GM19372 (cell line): ENCODE results near the gene RALY.

Experiments
- ATAC-seq: cut with Tn5 transposase; IDR thresholded peaks from one replicate; pipeline ENCODE4 v1.9.1; 2021; ENCODE audit warnings: mild to moderate bottlenecking, low read depth, moderate library complexity; ENCODE audit not compliant: unreplicated experiment

RALY gene

GRCh38 chr20:33993576-33994221 is at the start of gene RALY:
RALY (plus strand) TSS chr20:33993911; CDS start chr20:34072075, 78,164 bp downstream.
- peak; percentile 55 for ATAC-seq

- no peak for ATAC-seq
Measured at GRCh38 chr20:33944914-33945313, 48.8 kb upstream of the RALY start.

DNA sequence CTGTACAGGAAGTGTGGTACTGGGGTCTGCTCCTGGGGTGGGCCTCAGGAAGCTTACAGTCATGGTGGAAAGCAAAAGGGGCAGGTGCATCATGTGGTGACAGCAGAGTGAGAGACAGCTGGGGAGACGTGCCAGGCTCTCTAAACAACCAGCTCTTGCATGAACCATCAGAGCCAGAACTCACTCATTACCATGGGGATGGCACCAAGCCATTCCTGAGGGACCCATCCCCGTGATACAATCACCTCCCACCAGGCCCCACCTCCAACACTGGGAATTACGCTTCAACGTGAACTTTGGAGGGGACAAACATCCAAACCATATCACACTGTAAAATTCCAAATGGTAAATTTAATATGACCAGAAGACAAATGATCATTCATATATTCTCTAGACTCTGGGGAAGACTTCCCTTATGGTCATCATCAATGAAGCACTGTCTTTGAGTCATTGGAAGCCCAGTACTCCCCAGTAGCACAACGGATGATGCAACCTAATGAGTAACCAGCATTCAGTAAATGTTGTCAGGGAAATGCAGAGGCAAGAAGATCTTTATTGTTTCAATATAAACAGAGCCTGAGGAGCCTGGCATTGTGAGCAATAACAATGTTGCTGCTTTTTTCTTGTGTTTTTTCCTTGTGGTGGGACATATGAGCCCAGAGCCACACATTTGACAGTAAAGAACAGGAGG is 48.2 kb upstream of the RALY start:
- no peak for ATAC-seq

- no peak for ATAC-seq
Measured at GRCh38 chr20:33947709-33948295, 45.9 kb upstream of the RALY start.

- ATAC-seq = no peak
Measured at GRCh38 chr20:33948480-33948879, 45.2 kb upstream of the RALY start.

GRCh38 chr20:33951171-33951570 is 42.5 kb upstream of the RALY start:
- ATAC-seq = no peak

GRCh38 chr20:33954504-33954903 is 39.2 kb upstream of the RALY start:
- ATAC-seq = no peak

DNA sequence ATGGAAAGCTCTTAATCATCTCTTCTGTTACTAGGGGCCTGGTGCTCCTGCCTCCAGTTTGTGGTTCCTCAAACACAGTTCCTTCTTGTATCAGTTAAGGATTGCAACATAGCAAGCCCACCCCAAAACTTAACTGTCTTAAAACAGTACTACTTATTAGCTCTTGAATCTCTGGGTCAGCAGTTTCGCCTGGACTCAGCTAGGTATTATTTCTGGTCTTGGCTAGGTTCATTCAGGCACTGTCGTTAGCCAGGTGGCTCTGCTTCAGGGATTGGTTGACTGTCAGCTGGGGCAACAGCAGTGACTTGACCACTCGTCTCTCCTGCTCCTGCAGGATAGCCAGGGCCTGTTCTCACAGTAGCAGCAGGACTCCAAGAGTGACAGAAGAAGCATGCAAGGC is 30.0 kb upstream of the RALY start:
- ATAC-seq = no peak

DNA sequence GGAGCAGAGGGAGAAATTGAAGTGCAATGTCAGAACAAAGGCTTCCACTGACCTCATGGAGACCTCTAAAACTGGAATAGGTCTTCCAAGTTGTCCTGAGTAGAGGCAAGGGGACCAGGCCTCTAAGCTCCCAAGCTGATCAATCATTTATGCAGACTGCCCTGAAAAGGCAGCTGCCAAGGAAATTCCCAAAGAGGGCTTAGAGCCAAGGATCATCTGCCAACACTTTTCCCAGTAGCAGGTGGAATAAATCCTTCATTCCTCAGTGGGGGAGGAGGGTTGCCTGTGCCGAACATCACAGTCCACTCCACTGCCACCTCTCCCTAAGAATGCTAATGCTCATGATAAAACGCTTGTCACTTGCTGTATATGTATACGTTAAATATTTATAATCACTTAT is 29.3 kb upstream of the RALY start:
- no peak for ATAC-seq

GRCh38 chr20:33967126-33967525 is 26.6 kb upstream of the RALY start:
- ATAC-seq = no peak

- ATAC-seq = no peak
Measured at GRCh38 chr20:33969563-33969962, 24.1 kb upstream of the RALY start.

DNA sequence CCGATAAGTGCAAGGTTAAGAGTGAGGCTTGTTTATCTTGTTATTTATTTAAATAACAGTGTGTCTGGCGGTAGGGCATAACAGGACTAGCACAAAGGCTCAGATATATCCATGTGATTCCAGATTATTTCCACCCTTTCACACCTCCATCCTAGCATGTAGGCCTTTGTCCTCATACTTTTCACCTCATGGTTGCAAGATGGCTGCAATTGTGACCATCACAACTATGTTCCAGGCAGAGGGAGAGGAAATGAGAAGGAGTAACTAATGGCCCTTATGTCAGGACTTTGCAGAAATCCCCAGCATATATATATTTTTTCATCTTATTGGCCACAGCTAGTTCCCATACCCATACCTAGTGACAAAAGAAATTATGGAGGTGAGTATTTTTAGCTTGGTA is 23.5 kb upstream of the RALY start:
- ATAC-seq = no peak

DNA sequence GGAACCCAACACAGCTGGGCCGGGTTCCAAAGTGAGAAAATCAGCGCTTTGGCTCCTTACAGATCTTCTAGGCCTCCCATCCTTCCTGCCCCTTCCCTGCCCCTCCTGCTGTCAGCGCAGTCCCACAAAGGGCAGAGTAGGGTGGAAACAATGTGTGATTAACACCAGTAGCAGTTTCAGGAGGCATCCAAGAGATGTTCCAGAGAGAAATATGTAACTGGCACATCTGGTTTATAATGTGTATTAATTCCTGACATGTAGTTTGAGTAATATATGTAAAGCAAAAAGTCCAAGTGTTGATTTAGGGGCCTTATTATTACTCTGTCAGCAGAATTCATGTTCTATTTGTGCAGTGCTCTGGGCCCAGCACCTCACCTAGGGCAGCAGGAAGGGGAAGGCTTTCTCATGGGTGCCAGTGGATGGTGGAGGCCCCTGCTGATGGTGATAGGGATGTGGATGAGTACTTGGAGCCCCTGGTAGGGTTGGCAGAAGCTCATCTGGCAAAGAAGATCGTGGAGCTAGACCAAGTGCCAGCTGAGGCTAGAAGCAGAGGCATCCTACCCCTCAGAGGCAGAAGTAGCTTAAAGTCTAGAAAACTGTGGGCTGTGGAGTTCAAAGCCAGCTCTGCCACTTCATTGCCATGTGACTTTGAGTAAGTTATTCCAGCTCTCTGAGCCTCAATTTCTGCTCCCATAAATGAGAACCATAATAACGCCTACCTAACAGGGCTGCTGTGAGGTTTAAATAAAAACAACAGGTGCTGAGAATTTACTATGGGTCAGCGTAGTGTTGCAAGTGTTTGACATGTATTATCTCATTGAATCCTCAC is 22.4 kb upstream of the RALY start:
- no peak for ATAC-seq

GRCh38 chr20:33976959-33977358 is 16.8 kb upstream of the RALY start:
- no peak for ATAC-seq

DNA sequence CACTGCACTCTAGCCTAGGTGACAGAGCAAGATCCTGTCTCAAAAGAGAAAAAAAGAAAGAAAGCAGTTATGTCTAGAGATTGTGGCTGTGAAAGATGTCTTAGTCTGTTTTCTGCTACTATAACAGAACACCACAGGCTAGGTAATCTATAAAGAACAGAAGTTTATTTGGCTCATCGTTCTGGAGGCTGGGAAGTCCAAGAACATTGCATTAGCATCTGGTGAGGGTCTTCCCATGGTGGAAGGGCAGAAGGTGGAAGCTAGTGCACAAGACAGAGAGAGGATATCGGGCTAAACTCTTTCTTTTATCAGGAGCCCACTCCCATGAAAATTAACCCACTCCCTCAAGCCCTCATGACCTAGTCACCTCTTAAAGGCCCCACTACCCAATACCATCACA is 16.2 kb upstream of the RALY start:
- no peak for ATAC-seq

DNA sequence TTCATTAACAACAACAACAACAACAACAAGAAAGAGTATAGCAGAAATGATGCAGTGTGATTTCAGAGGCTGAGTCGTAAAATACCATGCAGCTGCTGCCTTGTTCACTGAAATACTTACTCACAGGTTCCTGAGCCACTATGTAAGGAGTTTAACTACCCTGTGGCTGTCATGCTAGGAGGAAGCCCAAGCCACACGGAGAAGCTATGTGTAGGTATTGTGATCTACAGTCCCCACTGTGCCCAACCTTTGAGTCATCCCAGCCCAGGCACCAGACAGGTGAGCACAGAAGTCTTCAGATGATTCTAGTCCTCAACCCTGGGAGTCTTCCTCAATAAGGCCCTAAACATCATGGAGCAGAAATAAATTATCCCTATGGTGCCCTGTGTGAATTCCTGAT is 14.6 kb upstream of the RALY start:
- no peak for ATAC-seq

DNA sequence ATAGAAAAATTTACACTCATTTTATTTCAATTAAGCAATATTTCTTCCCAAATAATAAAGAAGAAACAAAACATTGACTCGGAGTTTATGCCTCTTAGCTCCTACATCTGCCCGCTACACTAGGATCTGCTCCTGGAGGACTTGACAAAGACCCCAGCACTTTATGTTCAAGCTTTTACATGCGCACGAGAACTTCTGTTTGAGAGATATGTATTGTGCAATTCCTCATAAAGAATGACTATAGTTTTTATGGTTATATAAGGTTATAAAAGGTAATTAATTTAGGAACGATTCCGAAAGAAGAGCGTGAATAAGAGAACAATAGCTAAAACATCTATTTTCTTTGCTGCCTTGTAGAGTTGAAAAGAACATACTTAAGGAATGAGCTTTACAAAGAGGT is 12.4 kb upstream of the RALY start:
- no peak for ATAC-seq

DNA sequence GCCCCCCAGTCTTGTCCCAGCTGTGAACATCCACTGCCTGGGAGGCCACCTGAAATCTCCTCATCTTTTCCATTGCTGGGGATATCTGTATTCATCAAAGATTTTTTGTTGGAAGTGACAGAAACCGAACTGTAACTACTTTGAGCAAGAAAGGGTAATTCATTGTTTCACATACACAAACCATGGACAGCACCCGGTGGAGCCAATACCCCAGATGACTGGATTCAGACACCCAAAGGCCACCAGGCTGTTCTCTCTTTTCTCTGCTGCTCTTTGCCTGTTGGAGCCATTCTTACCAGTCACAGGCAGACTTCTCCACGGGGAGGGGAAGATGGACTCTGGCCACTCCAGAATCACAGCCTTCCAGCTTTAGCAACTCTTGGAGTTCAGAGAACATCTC is 11.7 kb upstream of the RALY start:
- ATAC-seq = no peak

DNA sequence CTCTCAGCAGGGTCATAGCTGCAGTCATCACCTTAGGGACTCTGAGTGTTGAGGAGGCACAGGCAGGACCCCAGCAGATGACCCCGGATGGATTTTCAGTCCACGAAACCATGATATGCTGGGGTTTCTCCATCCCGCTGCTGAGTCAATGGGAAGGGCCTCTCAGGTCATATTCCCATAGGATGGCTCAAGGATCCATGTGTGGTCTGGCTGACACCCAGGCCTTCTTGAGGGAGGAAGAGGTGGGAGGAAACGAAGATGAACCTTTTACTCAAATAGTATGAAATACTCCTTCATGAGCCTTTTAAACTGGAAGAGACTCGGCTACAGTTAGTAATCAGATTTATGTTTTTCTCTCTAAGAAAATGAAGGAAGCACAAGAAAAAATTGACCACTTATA is 10.3 kb upstream of the RALY start:
- ATAC-seq = no peak

DNA sequence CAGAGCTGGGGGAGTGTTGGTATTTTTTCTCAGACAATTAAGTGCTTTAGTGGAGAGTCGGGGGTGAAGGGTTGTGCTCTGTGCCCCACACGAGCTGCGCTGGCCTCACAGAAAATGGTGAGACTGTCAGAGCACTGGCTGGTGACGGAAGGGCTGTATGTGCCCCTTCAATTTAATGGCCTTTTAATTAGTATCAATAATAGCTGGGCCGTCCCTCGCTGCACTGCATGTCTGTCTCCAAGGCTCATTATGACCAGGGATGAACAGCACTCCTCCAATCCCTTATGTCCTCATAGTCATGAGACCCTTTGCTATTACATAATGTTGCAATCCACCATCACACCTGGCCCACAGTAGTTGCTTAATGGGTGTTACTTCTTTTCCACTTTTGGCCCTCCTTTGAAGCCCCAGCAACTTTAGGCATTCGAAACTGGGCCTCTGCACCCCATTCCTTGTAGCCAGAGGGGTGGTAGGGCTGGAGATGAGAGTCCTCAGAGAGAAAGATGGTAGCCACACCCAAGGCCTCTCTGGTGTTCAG is 9.5 kb upstream of the RALY start:
- no peak for ATAC-seq

DNA sequence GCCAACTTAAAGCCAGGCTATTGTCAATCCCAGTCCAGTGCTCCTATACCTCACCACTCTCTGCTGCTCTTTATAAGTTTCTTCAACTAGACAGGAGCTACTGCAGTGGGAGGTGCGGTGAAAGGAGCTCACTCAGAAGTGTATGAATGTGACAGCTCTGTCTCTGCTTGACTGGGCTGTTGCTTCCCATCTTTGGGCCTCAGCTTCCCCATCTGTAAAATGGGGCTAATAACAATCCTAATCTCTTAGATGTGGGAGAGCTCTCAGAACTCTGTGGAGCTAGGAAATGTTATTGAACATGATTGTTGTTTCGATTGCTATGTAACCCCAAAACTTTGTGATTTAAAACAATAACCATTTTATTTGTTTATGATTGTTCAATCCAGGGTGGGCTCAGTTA is 8.4 kb upstream of the RALY start:
- no peak for ATAC-seq
